Hepatocyte (in vitro differentiated cells): ENCODE measurements around the gene MIEF2. TPM values are rescaled to one million over a fixed set of nuclear protein-coding genes. Genes with fewer than 3 reads are reported as not detected.

Source experiments
- DNase-seq: peaks from one replicate; pipeline ENCODE4 v3.0.0-alpha.2; 2016; ENCODE audit warnings: low spot score
- H2AFZ ChIP-seq: fragments of 200-600 bp; sonication (generic); 2 replicates; pipeline ENCODE4 v1.6.0; 2016; ENCODE audit warnings: antibody characterized with exemption, mild to moderate bottlenecking
- H3K27ac ChIP-seq: fragments of 200-600 bp; sonication (generic); 2 replicates; pipeline ENCODE4 v1.5.1; 2016; ENCODE audit warnings: mild to moderate bottlenecking
- H3K27me3 ChIP-seq: fragments of 200-600 bp; sonication (generic); 2 replicates; pipeline ENCODE4 v1.6.1; 2016
- H3K36me3 ChIP-seq: fragments of 200-600 bp; sonication (generic); replicated peaks from 2 replicates; pipeline ENCODE4 v1.5.1; 2016; ENCODE audit warnings: low read depth; ENCODE audit not compliant: insufficient read depth
- H3K4me1 ChIP-seq: fragments of 200-600 bp; sonication (generic); 2 replicates; pipeline ENCODE4 v1.5.1; 2016; ENCODE audit warnings: mild to moderate bottlenecking, moderate library complexity; ENCODE audit not compliant: insufficient read depth
- H3K4me2 ChIP-seq: fragments of 200-600 bp; sonication (generic); 2 replicates; pipeline ENCODE4 v1.6.0; 2016
- H3K4me3 ChIP-seq: fragments of 200-600 bp; sonication (generic); 2 replicates; pipeline ENCODE4 v1.5.1; 2016; ENCODE audit warnings: mild to moderate bottlenecking
- H3K79me2 ChIP-seq: fragments of 200-600 bp; sonication (generic); 2 replicates; pipeline ENCODE4 v1.6.0; 2017; ENCODE audit warnings: mild to moderate bottlenecking
- H3K9me2 ChIP-seq: fragments of 200-600 bp; sonication (generic); replicated peaks from 2 replicates; pipeline ENCODE4 v1.6.0; 2017; ENCODE audit warnings: mild to moderate bottlenecking; ENCODE audit not compliant: insufficient read depth
- H3K9me3 ChIP-seq: fragments of 200-600 bp; sonication (generic); 2 replicates; pipeline ENCODE4 v1.5.1; 2016; ENCODE audit warnings: low read depth, mild to moderate bottlenecking
- H4K20me1 ChIP-seq: fragments of 200-600 bp; sonication (generic); 2 replicates; pipeline ENCODE4 v1.6.0; 2016; ENCODE audit warnings: mild to moderate bottlenecking; ENCODE audit not compliant: insufficient read depth, poor library complexity, severe bottlenecking
- EZH2 ChIP-seq: fragments of 200-600 bp; sonication (generic); IDR thresholded peaks from 2 replicates; pipeline ENCODE4 v1.6.1; 2016; ENCODE audit warnings: antibody characterized with exemption, mild to moderate bottlenecking, borderline replicate concordance
- EZH2phosphoT487 ChIP-seq: fragments of 200-600 bp; sonication (generic); IDR thresholded peaks from one replicate; pipeline ENCODE4 v1.6.1; 2018; ENCODE audit warnings: antibody characterized with exemption, mild to moderate bottlenecking, low read depth, moderate library complexity; ENCODE audit not compliant: unreplicated experiment, severe bottlenecking
- WGBS: methylation state at CpG from one replicate; pipeline ENCODE4 v1.1.6; 2016; ENCODE audit warnings: low lambda C conversion rate; ENCODE audit errors: missing lambda C conversion rate; 5-methylcytosine and 5-hydroxymethylcytosine counted together
- polyA plus RNA-seq: library from polyadenylated mRNA; unstranded; fragments of >200 nt; fragmentation: Nextera tagmentation; extraction: Ambion mirVana; gene quantifications from 2 replicates; pipeline ENCODE4 v1.2.1, GENCODE V29; 2016
- total RNA-seq: library from RNA; depleted of rRNA; stranded (reverse); fragments of >200 nt; gene quantifications from 2 replicates; pipeline ENCODE4 v1.2.3, GENCODE V29; 2014
- TF ChIP-seq, protein P1 (sequence below): fragments of 200-600 bp; sonication (generic); IDR thresholded peaks from 2 replicates; pipeline ENCODE4 v1.5.1; 2016; ENCODE audit warnings: antibody characterized with exemption, mild to moderate bottlenecking; ENCODE audit not compliant: poor library complexity

MIEF2 gene
- total and polyA plus RNA-seq, 2 experiments from 2014 or later, result 21.0 to 29.3 TPM

DNA sequence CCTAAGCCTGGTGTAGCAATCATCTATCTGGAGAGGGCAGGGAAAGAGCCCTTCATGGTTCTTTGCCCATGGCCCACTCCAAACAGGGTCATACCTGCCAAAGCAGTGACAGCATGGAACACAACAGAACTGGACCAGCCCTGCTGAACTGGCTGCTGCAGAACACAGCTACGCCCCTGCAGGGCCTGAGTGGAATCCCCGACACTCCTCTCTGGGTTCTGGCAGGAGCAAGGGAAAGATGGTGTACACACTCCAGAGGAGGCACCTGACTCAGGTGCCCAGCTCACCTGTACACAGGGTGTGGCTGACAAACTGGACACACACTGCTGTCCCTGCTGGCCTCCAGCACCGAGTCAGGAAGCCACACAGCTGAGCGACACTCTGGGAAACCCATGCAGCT is 19.8 kb downstream of the MIEF2 start:
- Histone ChIP-seq H3K9me3 (no peaks in the 10 kb centered on the region), H3K36me3 (no peaks in the 10 kb centered on the region), H3K4me3 (no peak overlapping the region), H3K27me3 (no peaks in the 10 kb centered on the region), H4K20me1 (no peaks in the 10 kb centered on the region), H3K27ac (peak overlapping the region; percentile 12), H3K4me1 (no peaks in the 10 kb centered on the region), H2AFZ (no peak overlapping the region), H3K9me2 (no peaks in the 10 kb centered on the region), H3K4me2 (no peak overlapping the region), H3K79me2 (no peaks in the 10 kb centered on the region)
- TF ChIP-seq, protein P1, sequence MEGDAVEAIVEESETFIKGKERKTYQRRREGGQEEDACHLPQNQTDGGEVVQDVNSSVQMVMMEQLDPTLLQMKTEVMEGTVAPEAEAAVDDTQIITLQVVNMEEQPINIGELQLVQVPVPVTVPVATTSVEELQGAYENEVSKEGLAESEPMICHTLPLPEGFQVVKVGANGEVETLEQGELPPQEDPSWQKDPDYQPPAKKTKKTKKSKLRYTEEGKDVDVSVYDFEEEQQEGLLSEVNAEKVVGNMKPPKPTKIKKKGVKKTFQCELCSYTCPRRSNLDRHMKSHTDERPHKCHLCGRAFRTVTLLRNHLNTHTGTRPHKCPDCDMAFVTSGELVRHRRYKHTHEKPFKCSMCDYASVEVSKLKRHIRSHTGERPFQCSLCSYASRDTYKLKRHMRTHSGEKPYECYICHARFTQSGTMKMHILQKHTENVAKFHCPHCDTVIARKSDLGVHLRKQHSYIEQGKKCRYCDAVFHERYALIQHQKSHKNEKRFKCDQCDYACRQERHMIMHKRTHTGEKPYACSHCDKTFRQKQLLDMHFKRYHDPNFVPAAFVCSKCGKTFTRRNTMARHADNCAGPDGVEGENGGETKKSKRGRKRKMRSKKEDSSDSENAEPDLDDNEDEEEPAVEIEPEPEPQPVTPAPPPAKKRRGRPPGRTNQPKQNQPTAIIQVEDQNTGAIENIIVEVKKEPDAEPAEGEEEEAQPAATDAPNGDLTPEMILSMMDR, result no peak
- TF ChIP-seq EZH2phosphoT487 (no peak), EZH2 (no peak)
- WGBS, result 98% methylated on average over 4 of the region's 4 CpGs
- no peak for DNase-seq

DNA sequence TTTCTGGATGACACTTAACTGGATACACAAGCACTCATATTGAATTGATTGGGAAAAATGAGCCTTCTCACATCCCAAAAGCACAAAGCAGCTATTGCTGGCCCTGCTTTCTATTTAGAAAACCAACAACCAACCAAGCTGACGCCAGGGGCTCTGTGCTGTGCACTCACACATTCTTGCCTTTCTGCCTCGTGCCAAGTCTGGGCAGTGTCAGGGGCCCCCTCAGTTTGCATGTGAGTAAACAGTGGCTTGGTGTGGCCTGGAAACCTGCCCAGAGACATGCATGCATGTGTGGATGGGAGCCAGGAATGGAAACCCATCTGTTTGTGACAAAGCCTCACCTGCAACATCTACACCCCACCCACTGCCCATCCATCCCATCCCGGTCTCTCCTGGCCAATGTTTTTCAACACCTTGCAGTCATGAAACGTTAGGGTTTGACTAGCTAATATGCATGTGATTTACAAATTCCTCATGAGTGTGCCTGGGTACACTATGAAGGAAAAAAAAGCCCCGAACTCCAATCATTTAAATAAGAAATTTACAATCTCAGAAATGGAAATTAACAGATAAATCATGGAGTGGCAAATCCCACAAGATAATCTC is 20.4 kb downstream of the MIEF2 start:
- no peaks in the 10 kb centered on the region for H3K4me1 ChIP-seq
- 78% methylated on average over 5 of the region's 5 CpGs for WGBS
- H3K9me2 ChIP-seq, result no peaks in the 10 kb centered on the region
- H3K4me3 ChIP-seq, result no peak overlapping the region
- no peaks in the 10 kb centered on the region for H3K27me3 ChIP-seq
- H3K36me3 ChIP-seq, result no peaks in the 10 kb centered on the region
- H3K4me2 ChIP-seq, result no peak overlapping the region
- H3K9me3 ChIP-seq, result no peaks in the 10 kb centered on the region
- H2AFZ ChIP-seq, result no peak overlapping the region
- DNase-seq, result peak; percentile 36
- TF ChIP-seq EZH2 (no peak), EZH2phosphoT487 (no peak)
- TF ChIP-seq, protein P1, result no peak
- H3K79me2 ChIP-seq, result no peaks in the 10 kb centered on the region
- H4K20me1 ChIP-seq, result no peaks in the 10 kb centered on the region
- no peak overlapping the region for H3K27ac ChIP-seq

DNA sequence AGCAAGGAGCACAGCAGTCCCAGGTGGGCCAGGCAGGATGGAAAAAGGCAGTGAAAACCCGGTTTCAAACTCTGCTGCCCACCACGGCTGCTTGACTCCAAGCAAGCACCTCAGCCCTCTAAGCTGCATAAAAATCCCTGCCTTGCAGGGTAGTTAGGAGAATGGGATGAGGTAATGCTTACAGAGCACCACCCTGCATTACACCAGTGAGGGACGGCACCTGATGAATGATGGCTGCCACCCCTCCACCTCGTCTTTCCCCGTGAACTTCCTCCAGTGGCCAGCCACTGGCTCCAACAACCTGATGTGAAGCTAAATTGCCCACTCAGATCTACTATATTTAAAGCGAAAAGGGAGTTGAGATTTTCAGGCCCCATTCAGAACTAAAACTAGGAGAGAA is 21.3 kb downstream of the MIEF2 start:
- Histone ChIP-seq H3K4me2 (no peak overlapping the region), H3K9me3 (no peaks in the 10 kb centered on the region), H4K20me1 (no peaks in the 10 kb centered on the region), H3K79me2 (no peaks in the 10 kb centered on the region), H3K4me3 (no peak overlapping the region), H3K27ac (no peak overlapping the region), H3K4me1 (no peaks in the 10 kb centered on the region), H2AFZ (no peak overlapping the region), H3K27me3 (no peaks in the 10 kb centered on the region), H3K36me3 (no peaks in the 10 kb centered on the region), H3K9me2 (no peaks in the 10 kb centered on the region)
- WGBS, result 96% methylated on average over 6 of the region's 6 CpGs
- TF ChIP-seq EZH2, result no peak
- no peak for TF ChIP-seq EZH2phosphoT487
- TF ChIP-seq, protein P1, result no peak
- no peak for DNase-seq

DNA sequence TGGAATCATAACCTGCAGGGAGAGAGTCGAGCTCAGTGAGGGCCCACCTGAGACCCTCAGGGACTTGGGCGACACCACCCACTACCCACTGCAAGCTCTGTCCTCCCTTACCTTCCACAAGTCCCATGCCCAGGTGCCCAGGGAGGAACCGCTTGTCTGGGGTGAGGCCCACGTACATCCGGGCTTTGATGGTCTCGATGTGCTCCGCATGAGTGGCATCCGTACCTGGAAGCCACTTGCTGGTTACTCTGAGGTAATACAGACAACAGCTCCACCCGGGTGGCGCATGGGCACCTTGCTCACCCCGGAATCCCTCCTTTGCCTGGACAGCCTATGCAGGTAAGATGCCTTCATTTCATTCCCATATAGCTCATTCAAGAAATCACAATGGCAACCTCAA is 24.8 kb downstream of the MIEF2 start:
- Histone ChIP-seq H3K4me2 (no peak overlapping the region), H3K36me3 (no peaks in the 10 kb centered on the region)
- TF ChIP-seq EZH2 (no peak), EZH2phosphoT487 (no peak)
- TF ChIP-seq, protein P1, result no peak

More for the DNA sequence above, 24.8 kb downstream of the MIEF2 start:
- no peaks in the 10 kb centered on the region for H3K79me2 ChIP-seq
- WGBS, result 98% methylated on average over 11 of the region's 11 CpGs
- no peak overlapping the region for H2AFZ ChIP-seq
- H3K4me3 ChIP-seq, result no peak overlapping the region
- no peak overlapping the region for H3K27ac ChIP-seq
- H3K9me2 ChIP-seq, result no peaks in the 10 kb centered on the region
- no peak for DNase-seq
- H3K4me1 ChIP-seq, result no peaks in the 10 kb centered on the region
- H4K20me1 ChIP-seq, result no peaks in the 10 kb centered on the region
- H3K27me3 ChIP-seq, result no peaks in the 10 kb centered on the region
- H3K9me3 ChIP-seq, result no peaks in the 10 kb centered on the region
